Stimulated activated CD4-positive, alpha-beta T cell treated with anti-CD3 and anti-CD28 coated beads, Interleukin-2, amount 100 ng/mL, for 4 hours (primary cell): ENCODE data around the gene MYADM.
A peak's percentile ranks its signal among the peaks of the same experiment; 100 is the strongest.
"Not testable (repeated sequence)": the region's sequence is repeated elsewhere in the genome, so short reads cannot be mapped to it uniquely, and the experiment has no call there.

Experiments used
- DNase-seq: peaks from one replicate; pipeline ENCODE4 v3.0.0-alpha.2; 2020; ENCODE audit warnings: low read depth

MYADM gene

GRCh38 chr19:53867225-53868090, at the start of gene MYADM:
MYADM (plus strand) TSS chr19:53867883; CDS start chr19:53873530, 5,647 bp downstream.
- peak; percentile 98 for DNase-seq

GRCh38 chr19:53818756-53819155, 48.9 kb upstream of the MYADM start:
- DNase-seq: no peak

- no peak for DNase-seq
These were observed 47.8 kb upstream of the MYADM start for GRCh38 chr19:53819861-53820260.

DNA sequence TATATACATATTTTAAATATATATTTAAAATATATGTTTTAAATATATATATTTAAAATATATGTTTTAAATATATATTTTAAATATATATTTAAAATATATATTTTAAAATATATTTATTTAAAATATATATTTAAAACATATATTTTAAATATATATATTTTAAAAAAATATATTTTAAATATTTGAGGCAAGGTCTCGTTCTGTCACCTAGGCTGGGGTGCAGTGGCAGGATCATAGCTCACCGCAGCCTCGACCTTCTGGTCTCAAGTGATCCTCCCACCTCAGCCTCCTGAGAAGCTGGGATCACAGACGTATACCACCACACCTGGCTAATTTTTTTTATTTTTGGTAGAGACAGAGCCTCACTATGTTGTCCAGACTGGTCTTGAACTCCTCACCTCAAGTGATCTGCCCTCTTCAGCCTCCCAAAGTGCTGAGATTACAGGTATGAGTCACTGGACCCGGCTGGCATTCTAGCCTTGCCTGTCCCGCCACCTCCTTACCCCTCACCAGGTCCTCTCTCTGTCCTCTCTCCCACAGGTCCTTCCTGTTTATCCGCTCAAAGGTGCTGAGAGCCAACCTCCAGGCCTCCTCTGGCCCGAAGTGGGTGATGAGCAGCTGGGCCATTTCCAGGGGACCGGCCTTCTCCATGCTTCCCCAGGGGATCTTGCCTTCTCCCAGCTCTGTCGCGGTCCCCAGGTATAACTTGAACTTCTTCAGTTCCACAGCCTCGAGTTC, 44.1 kb upstream of the MYADM start:
- DNase-seq: no peak

DNA sequence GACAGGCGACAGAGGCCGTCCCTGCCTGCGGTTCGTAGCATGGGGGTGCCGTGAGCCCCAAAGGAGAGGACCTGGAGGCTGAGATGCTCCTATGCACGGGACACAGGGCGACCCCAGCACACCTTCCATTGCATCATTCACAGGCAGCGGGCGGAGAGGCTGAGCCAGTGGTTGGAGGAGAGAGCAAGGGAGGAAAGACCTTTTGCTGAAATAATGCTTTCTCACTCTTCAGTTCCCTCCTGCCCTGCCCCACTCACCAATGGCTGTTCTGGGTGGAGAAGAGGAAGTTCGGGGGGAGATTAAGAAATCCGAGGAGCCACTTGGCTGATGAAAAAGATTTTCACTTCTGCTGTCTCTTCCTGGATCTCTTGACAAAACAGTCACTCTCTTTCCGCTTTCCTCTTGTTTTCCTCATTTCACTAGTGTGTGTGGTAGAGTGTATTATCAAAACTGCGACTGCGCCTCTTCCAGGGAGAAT, 43.5 kb upstream of the MYADM start, which contains the start of gene NLRP12:
TSS of gene NLRP12 (minus strand) at position 181 of the 478 bp plus-strand sequence. CDS start at position 41, 140 bp downstream.
- DNase-seq: no peak

GRCh38 chr19:53826876-53827275, 40.8 kb upstream of the MYADM start:
- DNase-seq: no peak

DNA sequence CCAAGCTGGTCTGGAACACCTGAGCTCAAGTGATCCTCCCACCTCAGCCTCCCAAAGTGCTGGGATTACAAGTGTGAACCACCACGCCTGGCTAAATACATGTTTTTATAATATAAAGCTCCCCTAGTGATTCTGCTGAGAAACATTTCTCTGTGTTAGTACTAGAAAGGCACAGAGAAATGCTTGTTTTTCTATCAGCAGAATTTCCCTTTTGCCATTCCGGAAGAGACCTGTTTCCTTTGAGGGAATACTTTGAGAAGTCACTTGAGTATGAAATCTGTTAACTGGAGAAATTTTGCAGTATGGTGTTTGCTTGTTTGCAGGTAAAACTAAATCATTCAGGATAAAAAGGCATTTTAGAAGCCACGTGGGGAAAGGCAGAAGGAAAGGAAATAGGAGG, 39.2 kb upstream of the MYADM start:
- no peak for DNase-seq

DNA sequence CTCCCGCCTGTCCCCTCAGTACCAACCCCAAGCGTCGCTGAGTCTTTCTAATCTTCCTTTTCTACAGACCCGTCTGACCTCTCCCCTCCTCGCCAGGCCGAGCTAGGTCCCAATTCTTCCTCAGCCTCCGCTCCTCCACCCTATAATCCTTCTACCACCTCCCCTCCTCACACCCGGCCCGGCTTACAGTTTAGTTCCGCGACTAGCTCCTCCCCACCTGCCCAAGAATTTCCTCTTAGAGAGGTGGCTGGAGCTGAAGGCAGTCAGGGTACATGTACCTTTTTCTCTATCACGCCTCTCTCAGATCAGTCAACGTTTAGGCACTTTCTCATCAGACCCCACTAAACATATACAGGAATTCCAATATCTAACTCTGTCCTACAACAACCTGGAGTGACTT, 34.8 kb upstream of the MYADM start:
- not testable (repeated sequence) for DNase-seq

GRCh38 chr19:53838446-53838845, 29.2 kb upstream of the MYADM start:
- DNase-seq: not testable (repeated sequence)

GRCh38 chr19:53840241-53840640, 27.4 kb upstream of the MYADM start:
- not testable (repeated sequence) for DNase-seq

GRCh38 chr19:53840914-53841313, 26.8 kb upstream of the MYADM start:
- not testable (repeated sequence) for DNase-seq

DNA sequence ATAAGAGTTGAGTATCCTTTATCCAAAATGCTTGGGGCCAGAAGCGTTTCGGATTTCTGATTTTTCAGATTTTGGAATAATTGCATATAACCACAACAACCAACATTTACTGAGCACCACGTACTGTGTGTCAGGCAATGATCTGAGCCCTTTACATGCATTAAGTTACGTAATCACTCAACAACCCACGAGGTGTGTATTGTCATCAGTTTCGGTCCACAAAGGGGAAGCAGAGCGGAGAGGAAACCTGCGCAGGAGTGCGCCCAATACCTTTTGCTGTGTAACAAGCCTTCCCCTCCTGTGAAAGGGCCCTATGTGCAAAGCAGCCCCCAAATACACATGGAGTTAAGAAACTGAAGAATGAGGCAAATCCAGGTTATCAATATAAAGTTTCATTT, 22.8 kb upstream of the MYADM start:
- no peak for DNase-seq

DNA sequence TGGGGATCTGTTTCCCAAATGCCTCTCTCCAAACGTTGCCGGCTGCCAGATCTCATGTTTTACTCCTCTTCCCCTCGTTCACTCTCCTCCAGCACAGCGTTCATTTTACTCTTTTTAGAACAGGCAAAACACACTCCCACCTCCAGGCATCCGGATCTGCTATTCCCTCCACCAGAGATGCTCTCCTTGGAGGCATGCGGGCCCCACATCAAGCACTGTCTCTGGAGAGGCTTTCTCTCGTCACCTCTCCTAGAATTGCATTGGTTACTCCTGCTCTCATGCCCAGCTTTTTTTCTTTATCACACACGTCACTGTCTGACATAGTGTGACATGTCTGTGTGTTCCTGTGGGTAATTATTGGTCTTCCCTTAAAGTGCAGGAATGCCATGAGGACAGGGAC, 20.1 kb upstream of the MYADM start:
- DNase-seq: no peak

GRCh38 chr19:53849237-53849676, 18.4 kb upstream of the MYADM start:
- no peak for DNase-seq

DNA sequence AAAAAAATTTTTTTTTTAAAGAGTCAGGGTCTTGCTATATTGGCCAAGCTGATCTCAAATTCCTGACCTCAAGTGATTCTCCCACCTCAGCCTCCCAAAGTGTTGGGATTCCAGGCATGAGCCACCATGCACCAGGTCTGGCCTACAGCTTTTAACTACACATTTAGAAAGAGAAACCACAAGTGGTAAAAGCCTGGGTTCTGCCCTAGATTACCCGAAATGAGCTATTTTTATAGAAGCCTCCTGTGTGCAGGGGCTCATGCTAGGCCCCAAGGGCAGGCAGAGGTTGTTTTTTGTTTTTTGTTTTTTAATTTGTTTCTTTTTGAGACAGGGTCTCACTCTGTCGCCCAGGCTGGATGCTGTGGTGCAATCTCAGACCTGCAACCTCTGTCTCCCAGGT, 14.0 kb upstream of the MYADM start:
- no peak for DNase-seq

DNA sequence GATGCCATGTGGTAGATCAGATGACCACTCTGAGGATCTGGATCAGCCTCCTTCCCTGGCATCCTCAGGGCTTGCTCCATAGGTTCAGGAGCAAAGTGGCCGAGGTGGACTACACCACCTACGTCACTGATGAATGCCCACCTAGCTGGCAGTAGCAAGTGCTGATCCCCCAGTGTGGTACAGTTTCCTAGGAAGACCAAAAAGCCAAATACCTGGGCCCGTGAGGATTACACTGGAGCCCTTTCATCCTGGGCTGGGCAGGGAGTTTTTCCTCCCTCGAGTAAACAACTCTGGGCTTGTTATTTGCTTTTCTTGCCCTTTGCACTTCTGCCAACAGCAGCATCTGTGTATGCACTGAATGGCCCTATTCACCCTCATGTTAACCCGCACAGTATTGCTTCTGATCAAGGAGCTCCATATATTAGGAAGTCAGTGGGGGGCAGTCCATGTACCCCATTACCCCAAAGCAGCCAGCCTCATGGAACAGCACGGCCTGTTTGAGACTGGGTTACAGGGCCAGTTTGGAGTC, 3.3 kb upstream of the MYADM start:
- DNase-seq: no peak

- DNase-seq: no peak
These were observed 2.2 kb upstream of the MYADM start for GRCh38 chr19:53865523-53865917.

DNA sequence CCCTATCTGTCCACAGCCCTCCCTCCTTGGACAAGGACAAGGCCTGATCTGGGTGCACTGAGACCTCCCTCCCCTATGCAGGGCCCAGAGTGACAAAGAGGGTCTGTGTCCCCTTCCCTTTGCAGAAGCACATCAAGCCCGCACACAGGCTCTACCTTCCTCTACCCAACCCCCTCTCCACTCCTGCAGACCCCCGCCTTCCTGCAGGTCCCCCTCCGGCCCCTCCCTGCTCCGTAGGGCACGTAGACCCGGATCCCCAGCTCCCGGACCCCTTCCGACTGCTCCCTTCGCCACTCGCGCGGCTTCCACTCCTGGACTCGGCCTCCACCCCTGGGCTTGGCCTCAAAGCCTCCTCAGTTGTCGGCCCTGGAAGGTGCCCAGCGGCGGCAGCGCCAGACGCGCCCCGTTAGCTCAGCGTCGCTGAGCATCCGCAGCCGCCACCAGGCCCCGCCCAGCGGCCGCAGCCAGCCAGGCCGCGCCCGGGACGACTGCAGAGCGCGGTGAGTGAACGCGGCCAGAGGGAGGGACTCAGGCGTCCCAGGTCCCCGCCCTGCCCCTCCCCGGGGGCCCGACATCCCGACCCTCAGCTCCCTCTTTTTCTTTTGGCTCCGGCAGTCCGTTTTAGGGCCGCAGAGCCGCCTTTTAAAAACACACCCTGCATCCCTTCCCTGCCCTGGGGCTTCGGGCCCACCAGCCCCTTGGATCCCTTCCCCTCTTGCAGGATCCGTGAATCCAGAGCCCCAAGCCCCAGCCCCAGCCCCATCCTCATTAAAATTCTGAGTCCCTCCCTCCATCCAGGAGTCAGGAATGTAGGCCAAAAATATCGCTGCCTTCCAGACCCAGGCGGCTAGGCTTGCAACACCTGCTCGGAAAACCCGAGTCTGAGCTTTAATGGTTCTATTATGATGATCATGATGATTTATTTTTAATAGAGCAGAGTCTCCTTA, 1.5 kb upstream of the MYADM start:
- no peak for DNase-seq

DNA sequence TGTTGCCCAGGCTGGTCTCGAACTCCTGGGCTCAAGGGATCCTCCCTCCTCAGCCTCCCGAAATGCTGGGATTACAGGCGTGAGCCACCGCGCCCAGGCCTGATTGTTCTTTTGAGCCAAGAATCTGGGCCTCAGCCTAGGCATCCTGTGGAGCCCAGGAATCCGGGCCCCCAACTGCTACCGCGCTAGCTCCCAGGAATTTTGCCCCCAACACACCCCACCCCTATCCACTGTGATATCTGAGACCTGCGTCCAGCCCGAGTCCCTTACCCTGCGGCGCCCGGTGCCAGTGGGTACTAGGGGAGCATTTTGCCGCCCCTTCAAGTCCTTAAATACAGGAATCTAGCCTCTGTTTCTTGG, 838 bp upstream of the MYADM start:
- no peak for DNase-seq

GRCh38 chr19:53868091-53868891, 608 bp downstream of the MYADM start:
- no peak for DNase-seq
